HCT116 (cell line): ENCODE results near the gene LIN9. TPM values are rescaled to one million over a fixed set of nuclear protein-coding genes. Genes with fewer than 3 reads are reported as not detected.
"Not testable (repeated sequence)": the region's sequence is repeated elsewhere in the genome, so short reads cannot be mapped to it uniquely, and the experiment has no call there.

Experiments used
- ATAC-seq: fragments of 200-7000 bp; cut with Tn5 transposase; 2 replicates; pipeline ENCODE4 v1.9.1; 2020; ENCODE audit warnings: mild to moderate bottlenecking, moderate library complexity
- BruUV-seq: library from RNA; stranded (reverse); fragments of 400-500 nt; replicated peaks from 2 replicates; lab custom pipeline; 2021; lab: Mats Ljungman, UMichigan
- CTCF ChIA-PET: fragments of 300-600 bp; sonication (Branson Sonifier 250); formaldehyde crosslinking; loops from one replicate; lab custom pipeline; 2021; ENCODE audit warnings: antibody characterized with exemption; lab: Charles Lee
- POLR2A ChIA-PET: fragments of 300-600, 350-600 bp; sonication (Branson Sonifier 250); formaldehyde crosslinking; loops from one replicate; lab custom pipeline; 2021; ENCODE audit warnings: antibody characterized with exemption; lab: Charles Lee
- RAD21 ChIA-PET, 2 experiments: fragments of 300-600 bp; sonication (Branson Sonifier 250); formaldehyde crosslinking; loops; one replicate each; lab custom pipeline; 2023; ENCODE audit warnings: low total read pairs in 2 of 2; ENCODE audit not compliant: uncharacterized antibody in 2 of 2, unreplicated experiment in 2 of 2, low non-redundant PET in 1 of 2; lab: Charles Lee
- DNase-seq: peaks from one replicate; pipeline ENCODE4 v3.0.0-alpha.2; 2010; ENCODE audit warnings: low read depth, low spot score
- H2AFZ ChIP-seq: fragments of 200-600 bp; shearing (Covaris generic), sonication (generic); 2 replicates; pipeline ENCODE4 v1.6.1; 2017; ENCODE audit warnings: low read depth, mixed run types, mixed read lengths, antibody characterized with exemption, low read length; ENCODE audit not compliant: poor library complexity, severe bottlenecking
- H3K27ac ChIP-seq: 2 replicates; pipeline ENCODE4 v1.5.1; 2012; ENCODE audit warnings: low read depth, low read length
- H3K27me3 ChIP-seq: fragments of 200-600 bp; sonication (generic); 2 replicates; pipeline ENCODE4 v1.6.1; 2016; ENCODE audit warnings: mixed run types, low read length, mixed read lengths; ENCODE audit not compliant: insufficient read depth
- H3K36me3 ChIP-seq, 2 experiments: fragments of 200-500 bp in 1 of 2; fragments of 200-600 bp in 1 of 2; sonication (Bioruptor generic) in 1 of 2; sonication (generic) in 1 of 2; 2 replicates each; pipeline versions ENCODE4 v1.5.1 to v1.6.1; 2014 to 2016; ENCODE audit warnings: low read length in 2 of 2, inconsistent platforms in 1 of 2, mixed read lengths in 1 of 2, mixed run types in 1 of 2; ENCODE audit not compliant: insufficient read depth in 2 of 2, control insufficient read depth in 1 of 2
- H3K4me1 ChIP-seq, 2 experiments: fragments of 200-600 bp in 1 of 2; sonication (generic) in 1 of 2; 2 replicates each; pipeline versions ENCODE4 v1.5.1 to v1.6.1; 2012 to 2017; ENCODE audit warnings: low read length in 2 of 2, inconsistent platforms in 1 of 2, mild to moderate bottlenecking in 1 of 2, mixed read lengths in 1 of 2, mixed run types in 1 of 2, moderate library complexity in 1 of 2; ENCODE audit not compliant: insufficient read depth in 2 of 2, control insufficient read depth in 1 of 2
- H3K4me2 ChIP-seq: fragments of 200-600 bp; sonication (generic); 2 replicates; pipeline ENCODE4 v1.6.1; 2017; ENCODE audit warnings: mixed run types, low read length, mixed read lengths
- H3K4me3 ChIP-seq, 2 experiments: fragments of 200-600 bp in 1 of 2; sonication (generic) in 1 of 2; replicated peaks in 1 of 2; 2 replicates each; pipeline ENCODE4 v1.5.1; 2011 to 2016; ENCODE audit warnings: low read length in 2 of 2, control low read depth in 1 of 2, low read depth in 1 of 2, mild to moderate bottlenecking in 1 of 2, mixed read lengths in 1 of 2, mixed run types in 1 of 2
- H3K79me2 ChIP-seq: fragments of 200-600 bp; sonication (generic); 2 replicates; pipeline ENCODE4 v1.6.1; 2017; ENCODE audit warnings: mild to moderate bottlenecking, mixed run types, low read length, moderate library complexity, mixed read lengths; ENCODE audit not compliant: insufficient read depth
- H3K9ac ChIP-seq: fragments of 200-600 bp; sonication (generic); 2 replicates; pipeline ENCODE4 v1.6.1; 2016; ENCODE audit warnings: low read length, mixed read lengths
- H3K9me2 ChIP-seq: fragments of 200-600 bp; sonication (generic), shearing (Covaris generic); 2 replicates; pipeline ENCODE4 v1.6.1; 2017; ENCODE audit warnings: mixed run types, mild to moderate bottlenecking, moderate library complexity; ENCODE audit not compliant: insufficient read depth
- H3K9me3 ChIP-seq, 2 experiments: fragments of 200-500 bp in 1 of 2; fragments of 200-600 bp in 1 of 2; sonication (Bioruptor generic) in 1 of 2; sonication (generic) in 1 of 2; 2 replicates each; pipeline ENCODE4 v1.6.1; 2014 to 2017; ENCODE audit warnings: low read length in 2 of 2, mixed read lengths in 2 of 2, inconsistent platforms in 1 of 2, low read depth in 1 of 2, mild to moderate bottlenecking in 1 of 2, mixed run types in 1 of 2, moderate library complexity in 1 of 2; ENCODE audit not compliant: control insufficient read depth in 1 of 2, insufficient read depth in 1 of 2
- H4K20me1 ChIP-seq: fragments of 200-600 bp; sonication (generic), shearing (Covaris generic); 2 replicates; pipeline ENCODE4 v1.6.1; 2017; ENCODE audit warnings: mixed run types, mild to moderate bottlenecking, moderate library complexity; ENCODE audit not compliant: insufficient read depth
- ELF1 ChIP-seq: IDR thresholded peaks from 2 replicates; pipeline ENCODE4 v1.6.1; 2012; ENCODE audit warnings: low read depth, borderline replicate concordance
- ZBTB33 ChIP-seq: IDR thresholded peaks from 2 replicates; pipeline ENCODE4 v1.6.1; 2011; ENCODE audit warnings: mild to moderate bottlenecking, low read length, moderate library complexity; ENCODE audit not compliant: insufficient replicate concordance; ENCODE audit errors: extremely low read depth
- intact Hi-C: fragments of 100-400 bp; cut with micrococcal nuclease; formaldehyde crosslinking; loops from 2 replicates; pipeline ENCODE4 v1.10.0; 2022
- total RNA-seq: library from RNA; stranded (reverse); gene quantifications from one replicate; pipeline ENCODE4 v1.2.1, GENCODE V29; 2021; ENCODE audit not compliant: unreplicated experiment

Gene LIN9
- total RNA-seq, 1 experiment from 2014 or later, result 9.3 TPM

- TF ChIP-seq ZBTB33, result no peak
- TF ChIP-seq ELF1, result no peak
Observed at GRCh38 chr1:226274138-226274537, 34.8 kb downstream of the LIN9 start (continued).

- intact Hi-C loops, result not testable (repeated sequence)
Observed at GRCh38 chr1:226272233-226272902, 36.6 kb downstream of the LIN9 start.

More at GRCh38 chr1:226272233-226272902, 36.6 kb downstream of the LIN9 start:
- H3K36me3 ChIP-seq, H3K9ac ChIP-seq, H3K79me2 ChIP-seq, H3K4me3 ChIP-seq, H4K20me1 ChIP-seq, H2AFZ ChIP-seq, H3K9me3 ChIP-seq, ATAC-seq, DNase-seq, POLR2A ChIA-PET, RAD21 ChIA-PET, H3K4me2 ChIP-seq, H3K27ac ChIP-seq, H3K9me2 ChIP-seq, BruUV-seq, H3K4me1 ChIP-seq, H3K27me3 ChIP-seq, CTCF ChIA-PET: not testable (repeated sequence)
